Heart left ventricle (tissue), 16 donors: Measurements from ENCODE around the gene GRIFIN. TPM values are rescaled to one million over a fixed set of nuclear protein-coding genes. Genes with fewer than 3 reads are reported as not detected.

Experiments
- ATAC-seq, 4 donors: fragments of 200-7000 bp; cut with Tn5 transposase; one replicate each; pipeline ENCODE4 v1.9.1; 2020 to 2022; ENCODE audit warnings: moderate library complexity in 4 of 4, mild to moderate bottlenecking in 3 of 4, moderate number of reproducible peaks in 1 of 4
- DNase-seq, 5 donors: peaks; one replicate each; pipeline ENCODE4 v3.0.0-alpha.2; 2020
- H3K27ac ChIP-seq, 12 donors: fragments of 200-600 bp; sonication (generic) in 4 of 12; one replicate each; pipeline versions ENCODE4 v1.5.0 to v1.8.0; 2016 to 2022; ENCODE audit warnings: mild to moderate bottlenecking in 2 of 12
- H3K27me3 ChIP-seq, 9 donors: fragments of 200-600 bp; sonication (generic) in 2 of 9; one replicate each; pipeline versions ENCODE4 v1.5.1 to v1.8.0; 2016 to 2022; ENCODE audit warnings: mild to moderate bottlenecking in 3 of 9
- H3K36me3 ChIP-seq, 9 donors: fragments of 200-600 bp; sonication (generic) in 2 of 9; one replicate each; pipeline versions ENCODE4 v1.5.0 to v1.8.0; 2018 to 2022; ENCODE audit warnings: mild to moderate bottlenecking in 2 of 9
- H3K4me1 ChIP-seq, 12 donors: fragments of 200-600 bp; sonication (generic) in 4 of 12; one replicate each; pipeline versions ENCODE4 v1.5.0 to v1.8.0; 2016 to 2022; ENCODE audit warnings: mild to moderate bottlenecking in 3 of 12
- H3K4me3 ChIP-seq, 12 donors: fragments of 200-600 bp; sonication (generic) in 4 of 12; one replicate each; pipeline versions ENCODE4 v1.5.0 to v1.8.0; 2017 to 2022; ENCODE audit warnings: mild to moderate bottlenecking in 9 of 12, moderate library complexity in 4 of 12
- H3K9me3 ChIP-seq, 12 donors: fragments of 200-600 bp; sonication (generic) in 4 of 12; one replicate each; pipeline versions ENCODE4 v1.5.0 to v1.8.0; 2016 to 2022; ENCODE audit warnings: mild to moderate bottlenecking in 1 of 12
- POLR2A ChIP-seq, 2 donors: fragments of 450-650 bp; IDR thresholded peaks; one replicate each; pipeline ENCODE4 v1.6.1; 2017; ENCODE audit warnings: antibody characterized with exemption in 2 of 2, mild to moderate bottlenecking in 2 of 2, moderate library complexity in 2 of 2
- WGBS, 4 donors: extraction: QIAGEN DNeasy Blood & Tissue Kit in 2 of 4; methylation state at CpG; one replicate each; pipeline versions ENCODE4 v1.1.5 to v1.1.7; 2013 to 2018; 5-methylcytosine and 5-hydroxymethylcytosine counted together
- intact Hi-C, 10 donors: fragments of 100-400 bp; cut with DNase I; formaldehyde crosslinking; loops; one replicate each; pipeline versions ENCODE4 v1.11.1 to v1.14.2; 2022
- polyA plus RNA-seq, 2 donors: library from polyadenylated mRNA; stranded (reverse); fragments of 200-250 nt; gene quantifications; one replicate each; pipeline ENCODE4 v1.2.3, GENCODE V29; 2013
- total RNA-seq, 9 donors: library from RNA; depleted of rRNA in 2 of 9; stranded (reverse); fragments of >200 nt in 2 of 9; fragmentation: NEBNext Ultra II Directional in 3 of 9; extraction: Animal tissue kit (Norgen Biotek cat#: 25700) in 3 of 9; gene quantifications; one replicate each; pipeline versions ENCODE4 v1.1.0 to v1.2.4, GENCODE V29; 2016 to 2023
- TF ChIP-seq, protein P1 (sequence below), 12 donors: fragments of 200-600 bp; sonication (generic) in 4 of 12; IDR thresholded peaks; one replicate each; pipeline versions ENCODE4 v1.5.0 to v1.8.0; 2018 to 2022; ENCODE audit warnings: antibody characterized with exemption in 12 of 12, mild to moderate bottlenecking in 5 of 12
- donor health status: ischemic (EF 13 %, LVEDD 7.1; RV severe dilation, severe dysfunction).
- donor health status: healthy with polysubstance abuse.
- donor health status: DM: no; HTN: yes; CAD: no.
- donor health status: DM: no; HTN: no; CAD: no.
- donor health status: ischemic (EF 25% LVEDD 6.9; RV normal size, moderate dysfunction).
- donor health status: ischemic (EF 25% LVEDD 5.7; RV mildly dilated, moderate dysfunction).
- donor health status: healthy.
- donor health status: DM: yes; HTN: yes; CAD: no.
- donor health status: ischemic (EF 35%, LVEDD 5.7; RV mildly dilated, moderate dysfunction).
- donor health status: nonischemic (EF 11% LVEDD 7.7; RV severe dilation, severe dysfunction).
- donor health status: DM: yes; HTN: yes; CAD: no.
- donor health status: PGD.
- donor health status: ischemic (EF 29% LVEDD 5.4; RV normal size, mild dysfunction).
- donor health status: nonischemic (EF 23%, LVEDD 6.1; RV moderate dilation, normal function).

Gene GRIFIN
- total and polyA plus RNA-seq, 11 donors: not detected

DNA sequence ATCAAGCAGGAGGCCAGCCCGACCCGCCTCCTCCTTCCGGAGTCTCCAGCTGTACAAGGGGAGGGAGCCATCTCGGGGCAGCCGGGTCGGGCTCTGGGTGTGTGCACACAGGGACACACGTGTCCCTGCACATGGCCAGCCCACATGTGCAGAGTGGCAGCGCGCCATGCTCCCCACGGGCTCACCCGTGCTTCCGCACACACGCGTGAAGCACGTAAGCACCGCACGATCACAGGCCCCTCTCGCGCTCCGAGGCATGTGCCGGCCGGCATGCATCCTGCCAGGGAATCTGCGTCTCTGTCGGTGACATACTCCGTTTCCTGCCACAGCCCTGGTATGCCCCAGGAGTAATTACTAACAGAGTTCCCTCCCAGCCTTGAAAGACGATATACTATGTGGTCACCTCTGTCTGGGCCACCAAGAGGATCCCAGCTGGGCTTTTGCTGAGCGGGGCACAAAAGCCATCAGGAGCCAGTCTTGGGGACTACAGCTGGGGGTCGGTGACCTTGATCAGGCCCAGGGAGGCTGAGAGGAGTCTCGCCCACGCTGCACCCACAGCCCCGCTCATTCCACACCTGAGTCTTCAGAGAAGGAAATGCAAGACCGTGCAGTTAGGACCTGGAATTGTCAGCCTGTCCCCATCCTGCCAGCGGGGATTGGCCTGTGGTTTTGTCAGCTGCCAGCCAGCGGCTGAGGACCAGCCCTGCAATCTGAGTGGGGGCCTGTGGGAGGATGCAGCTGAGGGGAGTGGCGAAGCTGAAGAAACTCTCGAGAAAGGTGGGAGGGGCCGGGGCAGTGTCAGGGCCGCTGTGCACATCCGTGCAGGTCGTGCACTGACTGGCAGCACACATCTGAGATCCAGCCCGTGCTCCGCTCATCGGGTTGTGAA lies 32.4 kb upstream of the GRIFIN start:
- no peaks in the 10 kb centered on the region for H3K36me3 ChIP-seq
- WGBS, 4 donors: 46 to 71% (median 47%) methylated on average over 21 to 43 of the region's 43 CpGs

DNA sequence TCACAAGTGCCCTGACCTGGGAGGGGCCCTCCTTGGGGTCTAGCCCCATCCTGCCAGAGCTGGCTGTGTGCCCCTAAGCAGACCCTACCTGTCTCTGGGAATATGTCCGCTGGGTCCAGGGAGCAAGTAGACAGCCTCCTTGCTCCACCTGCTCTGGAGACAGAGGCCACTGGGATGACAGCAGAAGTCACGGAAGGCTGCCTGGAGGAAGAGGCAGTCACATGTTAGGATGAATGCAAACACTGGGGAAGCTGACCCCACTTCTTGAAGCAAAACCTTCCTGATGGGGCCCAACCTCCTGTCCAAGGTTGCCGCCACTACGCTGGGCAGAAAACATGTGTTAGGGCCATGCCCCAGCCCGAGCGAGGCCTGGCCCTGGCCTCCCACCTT lies 31.7 kb upstream of the GRIFIN start:
- Histone ChIP-seq H3K27ac (peak overlapping the region in 8 of 12 donors; percentile 19 to 81 (median 40)), H3K27me3 (no peaks in the 10 kb centered on the region), H3K9me3 (no peaks in the 10 kb centered on the region), H3K4me1 (peaks cover 8 to 66% (median 50%) of the 10 kb centered on the region in 12 donors), H3K36me3 (no peaks in the 10 kb centered on the region), H3K4me3 (peak overlapping the region in 3 of 12 donors; percentile 2 to 25 (median 4))
- ATAC-seq: no peak
- intact Hi-C loops: no loop called here
- WGBS, 4 donors: 60 to 74% (median 67%) methylated on average over 6 of the region's 6 CpGs
- no peak for DNase-seq
- TF ChIP-seq POLR2A (IDR thresholded peaks at IDR 0.05): no peak
- TF ChIP-seq, protein P1, sequence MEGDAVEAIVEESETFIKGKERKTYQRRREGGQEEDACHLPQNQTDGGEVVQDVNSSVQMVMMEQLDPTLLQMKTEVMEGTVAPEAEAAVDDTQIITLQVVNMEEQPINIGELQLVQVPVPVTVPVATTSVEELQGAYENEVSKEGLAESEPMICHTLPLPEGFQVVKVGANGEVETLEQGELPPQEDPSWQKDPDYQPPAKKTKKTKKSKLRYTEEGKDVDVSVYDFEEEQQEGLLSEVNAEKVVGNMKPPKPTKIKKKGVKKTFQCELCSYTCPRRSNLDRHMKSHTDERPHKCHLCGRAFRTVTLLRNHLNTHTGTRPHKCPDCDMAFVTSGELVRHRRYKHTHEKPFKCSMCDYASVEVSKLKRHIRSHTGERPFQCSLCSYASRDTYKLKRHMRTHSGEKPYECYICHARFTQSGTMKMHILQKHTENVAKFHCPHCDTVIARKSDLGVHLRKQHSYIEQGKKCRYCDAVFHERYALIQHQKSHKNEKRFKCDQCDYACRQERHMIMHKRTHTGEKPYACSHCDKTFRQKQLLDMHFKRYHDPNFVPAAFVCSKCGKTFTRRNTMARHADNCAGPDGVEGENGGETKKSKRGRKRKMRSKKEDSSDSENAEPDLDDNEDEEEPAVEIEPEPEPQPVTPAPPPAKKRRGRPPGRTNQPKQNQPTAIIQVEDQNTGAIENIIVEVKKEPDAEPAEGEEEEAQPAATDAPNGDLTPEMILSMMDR (IDR thresholded peaks at IDR 0.05): no peak

More for the DNA sequence above, 32.4 kb upstream of the GRIFIN start:
- DNase-seq (peak in 4 of 5 donors; percentile 74 to 82 (median 82)), ATAC-seq (peak; percentile 44 to 79 (median 60))
- Histone ChIP-seq H3K9me3 (no peaks in the 10 kb centered on the region), H3K27me3 (no peaks in the 10 kb centered on the region), H3K27ac (peak overlapping the region in 9 of 12 donors; percentile 19 to 89 (median 53)), H3K4me1 (peaks cover 8 to 60% (median 47%) of the 10 kb centered on the region in 12 donors), H3K4me3 (peak overlapping the region in 4 of 12 donors; percentile 2 to 25 (median 8))
- intact Hi-C loops: no loop called here
- TF ChIP-seq, protein P1 (IDR thresholded peaks at IDR 0.05): no peak
- no peak for TF ChIP-seq POLR2A (IDR thresholded peaks at IDR 0.05)

DNA sequence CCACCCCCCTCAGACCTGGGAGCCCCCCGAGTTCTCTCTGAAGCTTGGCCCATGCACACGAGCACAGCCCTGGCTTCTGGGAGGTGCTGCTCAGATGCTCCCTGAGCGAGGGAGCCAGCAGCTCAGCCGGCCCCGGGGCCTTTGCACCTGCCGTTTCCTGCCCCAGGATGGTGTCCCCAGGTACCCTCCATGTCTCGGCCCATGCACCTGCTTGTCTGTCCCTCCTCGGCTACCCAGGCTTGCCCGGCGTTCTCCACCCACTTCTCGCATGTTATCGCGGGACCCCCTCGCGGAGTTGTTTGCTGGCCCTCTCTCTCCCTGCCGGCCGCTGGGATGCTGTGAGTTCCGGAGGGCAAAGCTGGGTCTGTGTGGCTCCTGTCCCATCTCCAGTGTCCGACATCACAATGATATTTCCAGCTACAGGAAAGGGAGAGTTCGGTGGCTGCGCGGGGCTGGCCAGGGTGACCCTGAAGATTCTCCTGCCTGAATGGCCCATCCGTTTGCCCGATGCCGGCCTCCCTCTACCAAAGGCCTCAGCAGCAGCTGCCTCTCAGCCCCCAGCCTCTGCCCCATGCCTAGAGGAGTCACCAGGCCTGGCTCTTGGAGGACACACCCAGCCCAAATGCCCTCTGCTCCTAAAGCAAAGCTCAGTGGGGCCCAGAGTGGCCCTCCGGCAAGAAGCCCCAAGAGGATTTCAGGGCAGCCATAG lies 31.2 kb upstream of the GRIFIN start:
- Histone ChIP-seq H3K36me3 (no peaks in the 10 kb centered on the region), H3K9me3 (no peaks in the 10 kb centered on the region), H3K4me3 (no peak overlapping the region), H3K4me1 (peaks cover 8 to 60% (median 47%) of the 10 kb centered on the region in 12 donors), H3K27me3 (no peaks in the 10 kb centered on the region), H3K27ac (peak overlapping the region in 5 of 12 donors; percentile 20 to 81 (median 53))
- no peak for ATAC-seq
- intact Hi-C loops: no loop called here
- WGBS, 4 donors: 67 to 88% (median 73%) methylated on average over 23 to 26 of the region's 26 CpGs
- no peak for DNase-seq
- TF ChIP-seq, protein P1 (IDR thresholded peaks at IDR 0.05): no peak
- no peak for TF ChIP-seq POLR2A (IDR thresholded peaks at IDR 0.05)

DNA sequence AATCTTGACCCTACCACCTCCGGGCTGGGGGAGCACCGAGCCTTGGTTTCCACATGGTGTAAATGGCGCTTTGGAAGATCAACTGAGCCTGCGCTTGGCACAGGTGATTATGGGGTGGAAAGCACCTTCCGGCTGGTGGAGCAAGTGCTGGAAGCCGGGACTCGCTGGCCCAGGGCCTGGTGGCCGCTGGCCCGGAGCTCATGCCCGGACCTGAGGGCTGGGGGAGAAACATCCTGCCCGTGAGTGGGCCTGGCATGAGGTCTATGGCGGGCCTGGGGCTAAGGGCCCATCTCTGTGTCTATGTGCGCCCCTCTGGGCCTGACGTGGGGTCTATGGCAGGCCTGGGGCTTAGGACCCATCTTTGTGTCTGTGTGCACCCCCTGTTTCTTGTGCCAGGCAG lies 29.2 kb upstream of the GRIFIN start:
- no peak for ATAC-seq
- no peak for DNase-seq
- TF ChIP-seq, protein P1 (IDR thresholded peaks at IDR 0.05): no peak
- no peak for TF ChIP-seq POLR2A (IDR thresholded peaks at IDR 0.05)
- no peak overlapping the region for H3K27ac ChIP-seq
- H3K4me3 ChIP-seq: no peak overlapping the region
- intact Hi-C loops: no loop called here
- no peaks in the 10 kb centered on the region for H3K9me3 ChIP-seq
- H3K4me1 ChIP-seq: peaks cover 5 to 41% (median 28%) of the 10 kb centered on the region in 12 donors
- WGBS, 4 donors: 93 to 97% (median 95%) methylated on average over 9 to 14 of the region's 14 CpGs
- H3K27me3 ChIP-seq: no peaks in the 10 kb centered on the region
- no peaks in the 10 kb centered on the region for H3K36me3 ChIP-seq
